H1 (cell line): ENCODE results near the gene ADGRF5. TPM values are rescaled to one million over a fixed set of nuclear protein-coding genes. Genes with fewer than 3 reads are reported as not detected.

ENCODE experiments used
- CTCF ChIA-PET: fragments of 300-600 bp; sonication (Branson Sonifier 250); formaldehyde crosslinking; loops from one replicate; lab custom pipeline; 2021; ENCODE audit not compliant: partially characterized antibody; lab: Charles Lee
- POLR2A ChIA-PET: fragments of 300-600 bp; sonication (Branson Sonifier 250); formaldehyde crosslinking; loops from one replicate; lab custom pipeline; 2021; ENCODE audit warnings: inconsistent platforms; ENCODE audit not compliant: partially characterized antibody; lab: Charles Lee
- DNase-seq, 2 experiments: peaks; one replicate each; pipeline versions ENCODE4 v3.0.0 to v3.0.0-alpha.2; 2010 to 2022; ENCODE audit warnings: low spot score in 2 of 2, low read depth in 1 of 2, mixed read lengths in 1 of 2
- FAIRE-seq: peaks from 2 replicates; lab custom pipeline; 2011; peaks lifted over from hg19 to GRCh38; lab: Jason Lieb, UNC
- H2AFZ ChIP-seq: 2 replicates; pipeline ENCODE4 v1.8.1; 2012; ENCODE audit warnings: low read length, inconsistent platforms
- H2AK5ac ChIP-seq: 2 replicates; pipeline ENCODE4 v1.6.1; 2013; ENCODE audit warnings: low read depth, low read length
- H2BK120ac ChIP-seq: replicated peaks from 2 replicates; pipeline ENCODE3; 2013; ENCODE audit warnings: low read depth, low read length, inconsistent platforms
- H2BK12ac ChIP-seq: 2 replicates; pipeline ENCODE4 v1.6.1; 2013; ENCODE audit warnings: low read depth, low read length
- H2BK15ac ChIP-seq: 2 replicates; pipeline ENCODE4 v1.6.1; 2013; ENCODE audit warnings: low read length
- H2BK20ac ChIP-seq: 2 replicates; pipeline ENCODE4 v1.6.1; 2013; ENCODE audit warnings: low read length
- H2BK5ac ChIP-seq: 2 replicates; pipeline ENCODE4 v1.6.1; 2013; ENCODE audit warnings: low read depth, low read length
- H3K14ac ChIP-seq: 2 replicates; pipeline ENCODE4 v1.6.1; 2013; ENCODE audit warnings: inconsistent platforms; ENCODE audit not compliant: insufficient read length
- H3K18ac ChIP-seq: 2 replicates; pipeline ENCODE4 v1.6.1; 2013; ENCODE audit warnings: low read length; ENCODE audit errors: extremely low read depth
- H3K23ac ChIP-seq: 2 replicates; pipeline ENCODE4 v1.6.1; 2013; ENCODE audit warnings: inconsistent platforms; ENCODE audit not compliant: insufficient read length
- H3K23me2 ChIP-seq: 2 replicates; pipeline ENCODE4 v1.6.1; 2013; ENCODE audit warnings: low read depth, low read length
- H3K27ac ChIP-seq: 2 replicates; pipeline ENCODE4 v1.6.1; 2011; ENCODE audit warnings: low read depth, low read length, inconsistent platforms
- H3K27me3 ChIP-seq, 4 experiments: replicated peaks in 1 of 4; 1 replicate in 1 of 4; 2 replicates in 3 of 4; pipeline versions ENCODE4 v1.6.1 to v1.8.1; 2011 to 2013; ENCODE audit warnings: low read length in 3 of 4, mild to moderate bottlenecking in 3 of 4, inconsistent platforms in 2 of 4, mixed read lengths in 2 of 4, moderate library complexity in 1 of 4; ENCODE audit not compliant: control insufficient read depth in 3 of 4, insufficient read depth in 3 of 4; ENCODE audit errors: extremely low read depth in 1 of 4
- H3K36me3 ChIP-seq, 4 experiments: 2 replicates each; pipeline versions ENCODE4 v1.6.1 to v1.8.1; 2011 to 2013; ENCODE audit warnings: mild to moderate bottlenecking in 4 of 4, low read length in 3 of 4, moderate library complexity in 2 of 4, control low read depth in 1 of 4, inconsistent platforms in 1 of 4; ENCODE audit not compliant: insufficient read depth in 4 of 4, control insufficient read depth in 2 of 4
- H3K4ac ChIP-seq: replicated peaks from 2 replicates; pipeline ENCODE3; 2013; ENCODE audit warnings: low read length, low read depth, mixed read lengths, inconsistent platforms; ENCODE audit not compliant: insufficient read length
- H3K4me1 ChIP-seq, 4 experiments: replicated peaks in 1 of 4; 1 replicate in 1 of 4; 2 replicates in 3 of 4; pipeline versions ENCODE4 v1.6.1 to v1.8.1; 2011 to 2013; ENCODE audit warnings: low read length in 3 of 4, inconsistent platforms in 2 of 4, mixed read lengths in 1 of 4; ENCODE audit not compliant: insufficient read depth in 4 of 4, control insufficient read depth in 3 of 4
- H3K4me2 ChIP-seq, 2 experiments: 2 replicates each; pipeline versions ENCODE4 v1.6.1 to v1.8.1; 2011 to 2013; ENCODE audit warnings: low read depth in 2 of 2, low read length in 2 of 2, control low read depth in 1 of 2, inconsistent platforms in 1 of 2, mild to moderate bottlenecking in 1 of 2; ENCODE audit not compliant: insufficient read depth in 1 of 2
- H3K4me3 ChIP-seq, 4 experiments: fragments of 200-600, 300-600 bp in 1 of 4; sonication (generic), shearing (Covaris generic), sonication (Bioruptor Twin) in 1 of 4; 2 replicates each; pipeline versions ENCODE4 v1.5.1 to v1.8.1; 2011 to 2016; ENCODE audit warnings: low read length in 4 of 4, low read depth in 3 of 4, control low read depth in 2 of 4, inconsistent platforms in 2 of 4, mild to moderate bottlenecking in 2 of 4, mixed read lengths in 1 of 4, moderate library complexity in 1 of 4; ENCODE audit not compliant: insufficient read depth in 2 of 4; ENCODE audit errors: extremely low read depth in 1 of 4
- H3K56ac ChIP-seq: replicated peaks from 2 replicates; pipeline ENCODE3; 2013; ENCODE audit warnings: low read depth, mild to moderate bottlenecking, mixed read lengths, low read length, inconsistent platforms; ENCODE audit not compliant: insufficient read length
- H3K79me1 ChIP-seq: 2 replicates; pipeline ENCODE4 v1.6.1; 2013; ENCODE audit warnings: low read depth, low read length, control low read depth
- H3K79me2 ChIP-seq, 2 experiments: 2 replicates each; pipeline versions ENCODE4 v1.6.1 to v1.8.1; 2012 to 2013; ENCODE audit warnings: low read length in 2 of 2, mild to moderate bottlenecking in 2 of 2, inconsistent platforms in 1 of 2; ENCODE audit not compliant: insufficient read depth in 2 of 2, control insufficient read depth in 1 of 2
- H3K9ac ChIP-seq, 4 experiments: replicated peaks in 1 of 4; 1 replicate in 1 of 4; 2 replicates in 3 of 4; pipeline versions ENCODE4 v1.6.1 to v1.8.1; 2011 to 2013; ENCODE audit warnings: low read depth in 3 of 4, low read length in 3 of 4, control low read depth in 2 of 4, mild to moderate bottlenecking in 2 of 4, moderate library complexity in 2 of 4, inconsistent platforms in 1 of 4; ENCODE audit errors: extremely low read depth in 1 of 4
- H3K9me3 ChIP-seq, 2 experiments: 2 replicates each; pipeline versions ENCODE4 v1.6.1 to v1.8.1; 2012 to 2013; ENCODE audit warnings: mild to moderate bottlenecking in 2 of 2, moderate library complexity in 2 of 2, control low read depth in 1 of 2, inconsistent platforms in 1 of 2, low read depth in 1 of 2, low read length in 1 of 2, mixed read lengths in 1 of 2; ENCODE audit not compliant: insufficient read depth in 2 of 2
- H4K20me1 ChIP-seq, 2 experiments: replicated peaks in 1 of 2; 2 replicates each; pipeline versions ENCODE3 to v1.8.1; 2011 to 2013; ENCODE audit warnings: inconsistent platforms in 2 of 2, low read length in 2 of 2, mild to moderate bottlenecking in 1 of 2; ENCODE audit not compliant: insufficient read depth in 2 of 2, control insufficient read depth in 1 of 2
- H4K5ac ChIP-seq: 2 replicates; pipeline ENCODE4 v1.6.1; 2013; ENCODE audit warnings: low read length, low read depth, mixed read lengths, inconsistent platforms; ENCODE audit not compliant: insufficient read length
- H4K8ac ChIP-seq: 2 replicates; pipeline ENCODE4 v1.8.0; 2013; ENCODE audit warnings: mild to moderate bottlenecking, moderate library complexity, low read length, inconsistent platforms; ENCODE audit not compliant: insufficient read depth; ENCODE audit errors: extremely low read depth
- H4K91ac ChIP-seq: replicated peaks from 2 replicates; pipeline ENCODE3; 2013; ENCODE audit warnings: low read length, mixed read lengths, inconsistent platforms; ENCODE audit not compliant: insufficient read length
- EP300 ChIP-seq, 2 experiments: IDR thresholded peaks; 1 replicate in 1 of 2; 2 replicates in 1 of 2; pipeline ENCODE4 v1.6.1; 2011 to 2012; ENCODE audit warnings: low read depth in 2 of 2, low read length in 2 of 2, mild to moderate bottlenecking in 2 of 2, borderline replicate concordance in 1 of 2, inconsistent platforms in 1 of 2, moderate library complexity in 1 of 2
- GABPA ChIP-seq: IDR thresholded peaks from 2 replicates; pipeline ENCODE4 v1.6.1; 2011; ENCODE audit warnings: mild to moderate bottlenecking, low read length, moderate library complexity, borderline replicate concordance; ENCODE audit not compliant: insufficient read depth
- RFX5 ChIP-seq: IDR thresholded peaks from 2 replicates; pipeline ENCODE4 v1.6.1; 2011; ENCODE audit warnings: low read depth, low read length, improper control_type of control experiment, borderline replicate concordance
- RNF2 ChIP-seq: fragments of 200-900, 300-1000 bp; sonication (generic); IDR thresholded peaks from 2 replicates; pipeline ENCODE4 v1.7.1; 2016; ENCODE audit warnings: borderline replicate concordance, low read depth, mild to moderate bottlenecking, antibody characterized with exemption, low read length; ENCODE audit not compliant: poor library complexity, severe bottlenecking; ENCODE audit errors: missing control alignments
- TBP ChIP-seq: IDR thresholded peaks from 2 replicates; pipeline ENCODE4 v1.6.1; 2011; ENCODE audit warnings: low read depth, low read length, improper control_type of control experiment
- WGBS, 2 experiments: shearing (Covaris generic) in 1 of 2; methylation state at CpG; one replicate each; pipeline versions ENCODE4 v1.1.6 to v1.1.7; 2013 to 2015; ENCODE audit warnings: low lambda C conversion rate in 2 of 2, mixed read lengths in 2 of 2, inconsistent platforms in 1 of 2, low coverage in 1 of 2, missing lambda C conversion rate in 1 of 2; ENCODE audit not compliant: insufficient replicate concordance in 2 of 2, insufficient coverage in 1 of 2, insufficient read length in 1 of 2; ENCODE audit errors: extremely low coverage in 1 of 2, missing lambda C conversion rate in 1 of 2; 5-methylcytosine and 5-hydroxymethylcytosine counted together
- polyA plus RNA-seq, 7 experiments: library from polyadenylated mRNA; depleted of rRNA in 3 of 7; stranded (reverse) in 5 of 7; unstranded in 2 of 7; fragments of >200 nt in 5 of 7; fragments of 200-250 nt in 2 of 7; gene quantifications; 1 replicate in 5 of 7; 2 replicates in 1 of 7; 4 replicates in 1 of 7; pipeline versions ENCODE4 v1.2.1 to v1.2.3, GENCODE V29; 2011 to 2013; ENCODE audit warnings: missing spikeins in 2 of 7, mixed read lengths in 2 of 7
- total RNA-seq: library from RNA; stranded (reverse); fragmentation: NEBNext Ultra II Directional; extraction: Animal tissue kit (Norgen Biotek cat#: 25700); gene quantifications from 2 replicates; pipeline ENCODE4 v1.2.1, GENCODE V29; 2021

Gene ADGRF5
- total and polyA plus RNA-seq, 2 of the 8 experiments (the other 6 are each of a cell fraction or from before 2014, with no cell fraction given): 0.06 TPM; not detected in 1

DNA sequence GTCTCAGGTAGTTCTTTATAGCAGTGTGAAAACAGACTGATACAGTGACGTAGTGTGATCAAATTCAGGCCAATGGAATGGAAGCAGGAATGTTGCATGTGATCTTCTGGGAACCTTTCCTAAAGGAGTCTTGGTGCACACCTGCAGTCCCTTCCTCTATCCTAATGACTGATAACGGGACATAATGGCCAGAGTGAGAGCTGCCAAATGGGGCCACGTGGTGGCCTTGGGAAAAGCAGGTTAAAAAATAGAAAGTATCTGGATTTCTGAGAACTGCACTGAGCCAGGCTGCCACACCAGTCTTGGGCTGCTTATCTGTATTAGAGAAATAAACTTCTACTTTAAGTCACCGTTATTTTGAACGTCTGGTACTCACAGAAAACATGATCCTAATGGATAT is 76.6 kb downstream of the ADGRF5 start:
- Histone ChIP-seq H2BK5ac (no peak overlapping the region), H4K91ac (no peak overlapping the region), H3K9ac (no peak overlapping the region), H2AFZ (no peak overlapping the region), H3K27me3 (peaks cover 0 to 3% (median 0%) of the 10 kb centered on the region in 4 experiments; a peak in 1 of 7 replicates), H2AK5ac (no peak overlapping the region), H4K5ac (no peak overlapping the region), H3K79me1 (no peaks in the 10 kb centered on the region), H3K79me2 (no peaks in the 10 kb centered on the region), H2BK120ac (no peak overlapping the region), H3K4me2 (no peak overlapping the region), H3K9me3 (peaks cover 9 to 19% of the 10 kb centered on the region in 2 experiments; a peak in 3 of 4 replicates), H3K4me3 (no peak overlapping the region), H3K27ac (no peak overlapping the region), H3K14ac (no peak overlapping the region), H3K18ac (no peak overlapping the region), H3K4ac (no peak overlapping the region), H3K36me3 (no peaks in the 10 kb centered on the region), H3K23me2 (peaks cover 3% of the 10 kb centered on the region; the same call in 1 of the 2 replicates), H3K4me1 (no peaks in the 10 kb centered on the region), H4K8ac (no peak overlapping the region), H3K23ac (no peak overlapping the region), H2BK20ac (no peak overlapping the region), H2BK15ac (no peak overlapping the region), H2BK12ac (no peak overlapping the region), H4K20me1 (no peaks in the 10 kb centered on the region), H3K56ac (no peak overlapping the region)
- ChIA-PET POLR2A (no interaction called here), CTCF (interaction anchor here (1.5 kb wide), 1 partner anchor 10 kb away, joined by 3 read pairs; no protein-coding TSS in a partner anchor)
- DNase-seq: no peak
- 89% methylated on average over 5 of the region's 5 CpGs; no CpG with 5 or more reads in 1 of the 2 experiments for WGBS, 2 experiments
- no peak for FAIRE-seq
- no peak for TF ChIP-seq RFX5
- no peak for TF ChIP-seq GABPA
- no peak for TF ChIP-seq EP300 (IDR thresholded peaks at IDR 0.05; ENCODE audit: borderline replicate concordance in 1 of 2, low read depth in 2 of 2, low read length in 2 of 2)
- no peak for TF ChIP-seq RNF2
- TF ChIP-seq TBP: no peak
